Bronchus fibroblast of lung (primary cell): Measurements from ENCODE around the gene UNC80. TPM values are rescaled to one million over a fixed set of nuclear protein-coding genes. Genes with fewer than 3 reads are reported as not detected.

ENCODE experiments used
- total RNA-seq: library from RNA; depleted of rRNA; stranded (reverse); fragments of >200 nt; gene quantifications from 2 replicates; pipeline ENCODE4 v1.2.3, GENCODE V29; 2015

Gene UNC80
- total RNA-seq: not detected in 2 replicates

GRCh38 chr2:209771474-209772289 is at the start of gene UNC80:
UNC80 (plus strand) TSS chr2:209771832; CDS start chr2:209772073, 241 bp downstream.

GRCh38 chr2:210002158-210003157 is 230.8 kb downstream of the UNC80 start, which contains the start of gene RPE:
RPE (plus strand) TSS chr2:210002638; CDS start chr2:210002662, 24 bp downstream.

Other genes starting within 250 kb of the UNC80 start
- gene RPE, start 230.8 kb downstream of the UNC80 start, total RNA-seq: 76.8 and 88.2 TPM in 2 replicates